Neural cell (in vitro differentiated cells): Measurements from ENCODE around the gene PDCD4. TPM values are rescaled to one million over a fixed set of nuclear protein-coding genes. Genes with fewer than 3 reads are reported as not detected.

Experiments
- H2AFZ ChIP-seq: fragments of 200-600, 300-800 bp; sonication (generic), shearing (Covaris generic); 2 replicates; pipeline ENCODE4 v1.6.0; 2014; ENCODE audit warnings: low read depth, mild to moderate bottlenecking, antibody characterized with exemption, low read length, moderate library complexity
- H3F3A ChIP-seq: fragments of 200-600 bp; shearing (Covaris generic); 2 replicates; pipeline ENCODE4 v1.6.1; 2016; ENCODE audit warnings: mild to moderate bottlenecking, moderate library complexity, mixed read lengths, antibody characterized with exemption, low read length; ENCODE audit not compliant: insufficient read depth, poor library complexity, severe bottlenecking
- H3K27ac ChIP-seq: fragments of 200-600, 300-800 bp; sonication (generic), shearing (Covaris generic); 2 replicates; pipeline ENCODE4 v1.5.1; 2014; ENCODE audit warnings: mild to moderate bottlenecking, low read length, moderate library complexity
- H3K27me3 ChIP-seq: fragments of 300-800, 200-600 bp; sonication (generic), shearing (Covaris generic); 2 replicates; pipeline ENCODE4 v1.6.0; 2014; ENCODE audit warnings: mild to moderate bottlenecking, low read depth, low read length, moderate library complexity; ENCODE audit not compliant: insufficient read depth
- H3K36me3 ChIP-seq: fragments of 300-800, 200-600 bp; sonication (generic), shearing (Covaris generic); 2 replicates; pipeline ENCODE4 v1.5.1; 2014; ENCODE audit warnings: mild to moderate bottlenecking, antibody characterized with exemption, low read length, moderate library complexity; ENCODE audit not compliant: insufficient read depth
- H3K4me2 ChIP-seq: fragments of 300-800, 200-600 bp; sonication (generic), shearing (Covaris generic); 2 replicates; pipeline ENCODE4 v1.6.0; 2014; ENCODE audit warnings: mild to moderate bottlenecking, low read length
- H3K4me3 ChIP-seq: fragments of 300-800, 200-600 bp; sonication (generic), shearing (Covaris generic); 2 replicates; pipeline ENCODE4 v1.5.1; 2014; ENCODE audit warnings: mild to moderate bottlenecking, low read length, moderate library complexity
- H3K79me2 ChIP-seq: fragments of 200-600 bp; shearing (Covaris generic); replicated peaks from 2 replicates; pipeline ENCODE4 v1.6.0; 2014; ENCODE audit warnings: mild to moderate bottlenecking, low read length, moderate library complexity; ENCODE audit not compliant: insufficient read depth
- H3K9ac ChIP-seq: fragments of 300-800, 200-600 bp; sonication (generic), shearing (Covaris generic); 2 replicates; pipeline ENCODE4 v1.6.1; 2016; ENCODE audit warnings: mild to moderate bottlenecking, low read length, mixed read lengths
- H3K9me2 ChIP-seq: fragments of 200-600 bp; shearing (Covaris generic); 2 replicates; pipeline ENCODE4 v1.6.1; 2016; ENCODE audit warnings: mild to moderate bottlenecking, low read length, mixed read lengths; ENCODE audit not compliant: insufficient read depth
- H3K9me3 ChIP-seq: fragments of 200-600, 300-800 bp; sonication (generic), shearing (Covaris generic); 2 replicates; pipeline ENCODE4 v1.6.1; 2016; ENCODE audit warnings: mild to moderate bottlenecking, mixed run types, low read length, moderate library complexity, mixed read lengths
- H4K20me1 ChIP-seq: fragments of 200-600 bp; shearing (Covaris generic); 2 replicates; pipeline ENCODE4 v1.6.1; 2016; ENCODE audit warnings: mild to moderate bottlenecking, mixed run types; ENCODE audit not compliant: insufficient read depth
- EP300 ChIP-seq: fragments of 450-650 bp; conservative IDR thresholded peaks from 2 replicates; pipeline ENCODE4 v1.6.1; 2014; ENCODE audit warnings: antibody characterized with exemption, mild to moderate bottlenecking, moderate library complexity; ENCODE audit not compliant: poor library complexity, severe bottlenecking
- EZH2 ChIP-seq: fragments of 200-600, 300-800 bp; shearing (Covaris generic), sonication (generic); IDR thresholded peaks from 2 replicates; pipeline ENCODE4 v1.6.1; 2014; ENCODE audit warnings: antibody characterized with exemption, low read length, borderline replicate concordance, mild to moderate bottlenecking; ENCODE audit not compliant: insufficient read depth, poor library complexity, severe bottlenecking
- MXI1 ChIP-seq: fragments of 450-650 bp; conservative IDR thresholded peaks from 2 replicates; pipeline ENCODE4 v1.6.1; 2014; ENCODE audit warnings: antibody characterized with exemption, mild to moderate bottlenecking; ENCODE audit not compliant: poor library complexity, severe bottlenecking
- POLR2AphosphoS5 ChIP-seq: IDR thresholded peaks from 2 replicates; pipeline ENCODE4 v1.6.1; 2012
- RAD21 ChIP-seq: fragments of 450-650 bp; conservative IDR thresholded peaks from 2 replicates; pipeline ENCODE4 v1.6.1; 2014; ENCODE audit warnings: antibody characterized with exemption, mild to moderate bottlenecking, moderate library complexity
- SMC3 ChIP-seq: fragments of 450-650 bp; conservative IDR thresholded peaks from 2 replicates; pipeline ENCODE4 v1.6.1; 2014; ENCODE audit warnings: antibody characterized with exemption, mild to moderate bottlenecking, moderate library complexity; ENCODE audit not compliant: poor library complexity
- TAF1 ChIP-seq: IDR thresholded peaks from 2 replicates; pipeline ENCODE4 v1.6.1; 2012; ENCODE audit warnings: low read depth
- polyA plus RNA-seq: library from polyadenylated mRNA; depleted of rRNA; stranded (reverse); fragments of >200 nt; gene quantifications from 2 replicates; pipeline ENCODE4 v1.2.3, GENCODE V29; 2014
- TF ChIP-seq, protein P1 (sequence below): fragments of 450-650 bp; IDR thresholded peaks from 2 replicates; pipeline ENCODE4 v1.5.1; 2014; ENCODE audit warnings: antibody characterized with exemption, mild to moderate bottlenecking, moderate library complexity; ENCODE audit not compliant: poor library complexity, severe bottlenecking
- TF ChIP-seq, protein P2 (sequence below): IDR thresholded peaks from 2 replicates; pipeline ENCODE4 v1.6.1; 2012; ENCODE audit warnings: borderline replicate concordance

PDCD4 gene
- polyA plus RNA-seq, 1 donor from 2014 or later, result 83.5 TPM

DNA sequence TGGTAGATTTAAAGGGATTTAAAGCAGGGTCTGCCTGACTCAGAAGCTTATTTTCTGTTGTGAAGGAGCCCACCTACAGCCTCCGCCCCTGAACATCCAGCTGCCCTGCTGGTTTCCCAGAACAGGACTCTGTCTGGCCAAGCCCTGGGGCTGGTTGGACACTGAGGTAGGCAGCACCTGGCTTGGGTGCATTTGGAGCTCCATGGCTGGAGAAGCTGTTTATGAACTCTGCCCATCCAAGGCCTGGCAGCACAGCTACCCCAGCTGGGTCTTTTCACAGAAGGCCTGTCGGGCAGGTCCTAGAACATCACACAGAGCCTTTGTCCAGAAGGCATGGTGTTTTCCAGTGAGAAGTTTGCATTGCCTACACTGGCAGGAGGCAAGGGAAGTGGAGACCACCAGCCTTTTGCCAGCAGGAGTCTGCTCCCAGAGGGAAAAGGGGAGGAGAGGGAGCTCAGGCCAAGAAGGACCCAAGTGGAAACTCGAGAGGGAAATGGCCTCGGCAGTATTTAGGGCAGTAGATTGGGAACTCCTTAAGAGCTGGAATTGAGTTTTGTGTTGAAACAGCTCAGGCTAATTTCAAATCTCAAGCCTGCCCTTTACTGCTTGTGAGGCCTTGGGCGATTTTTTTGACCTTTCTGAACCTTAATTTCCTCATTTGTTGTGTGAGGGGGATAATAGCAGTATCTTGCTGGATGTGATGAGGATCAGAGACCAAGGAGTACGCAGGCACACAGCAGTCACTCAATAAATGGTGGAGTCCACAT lies 12.3 kb upstream of the PDCD4 start:
- H3K36me3 ChIP-seq, result no peaks in the 10 kb centered on the region
- no peak overlapping the region for H3K4me3 ChIP-seq
- H3K9ac ChIP-seq, result no peak overlapping the region
- H3F3A ChIP-seq, result no peaks in the 10 kb centered on the region
- no peaks in the 10 kb centered on the region for H3K27me3 ChIP-seq
- no peaks in the 10 kb centered on the region for H3K79me2 ChIP-seq
- H4K20me1 ChIP-seq, result no peaks in the 10 kb centered on the region
- no peak overlapping the region for H3K4me2 ChIP-seq
- TF ChIP-seq, protein P1, sequence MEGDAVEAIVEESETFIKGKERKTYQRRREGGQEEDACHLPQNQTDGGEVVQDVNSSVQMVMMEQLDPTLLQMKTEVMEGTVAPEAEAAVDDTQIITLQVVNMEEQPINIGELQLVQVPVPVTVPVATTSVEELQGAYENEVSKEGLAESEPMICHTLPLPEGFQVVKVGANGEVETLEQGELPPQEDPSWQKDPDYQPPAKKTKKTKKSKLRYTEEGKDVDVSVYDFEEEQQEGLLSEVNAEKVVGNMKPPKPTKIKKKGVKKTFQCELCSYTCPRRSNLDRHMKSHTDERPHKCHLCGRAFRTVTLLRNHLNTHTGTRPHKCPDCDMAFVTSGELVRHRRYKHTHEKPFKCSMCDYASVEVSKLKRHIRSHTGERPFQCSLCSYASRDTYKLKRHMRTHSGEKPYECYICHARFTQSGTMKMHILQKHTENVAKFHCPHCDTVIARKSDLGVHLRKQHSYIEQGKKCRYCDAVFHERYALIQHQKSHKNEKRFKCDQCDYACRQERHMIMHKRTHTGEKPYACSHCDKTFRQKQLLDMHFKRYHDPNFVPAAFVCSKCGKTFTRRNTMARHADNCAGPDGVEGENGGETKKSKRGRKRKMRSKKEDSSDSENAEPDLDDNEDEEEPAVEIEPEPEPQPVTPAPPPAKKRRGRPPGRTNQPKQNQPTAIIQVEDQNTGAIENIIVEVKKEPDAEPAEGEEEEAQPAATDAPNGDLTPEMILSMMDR, result no peak
- TF ChIP-seq TAF1 (no peak), EP300 (no peak), SMC3 (no peak), RAD21 (no peak), EZH2 (no peak), MXI1 (no peak), POLR2AphosphoS5 (no peak)
- TF ChIP-seq, protein P2, sequence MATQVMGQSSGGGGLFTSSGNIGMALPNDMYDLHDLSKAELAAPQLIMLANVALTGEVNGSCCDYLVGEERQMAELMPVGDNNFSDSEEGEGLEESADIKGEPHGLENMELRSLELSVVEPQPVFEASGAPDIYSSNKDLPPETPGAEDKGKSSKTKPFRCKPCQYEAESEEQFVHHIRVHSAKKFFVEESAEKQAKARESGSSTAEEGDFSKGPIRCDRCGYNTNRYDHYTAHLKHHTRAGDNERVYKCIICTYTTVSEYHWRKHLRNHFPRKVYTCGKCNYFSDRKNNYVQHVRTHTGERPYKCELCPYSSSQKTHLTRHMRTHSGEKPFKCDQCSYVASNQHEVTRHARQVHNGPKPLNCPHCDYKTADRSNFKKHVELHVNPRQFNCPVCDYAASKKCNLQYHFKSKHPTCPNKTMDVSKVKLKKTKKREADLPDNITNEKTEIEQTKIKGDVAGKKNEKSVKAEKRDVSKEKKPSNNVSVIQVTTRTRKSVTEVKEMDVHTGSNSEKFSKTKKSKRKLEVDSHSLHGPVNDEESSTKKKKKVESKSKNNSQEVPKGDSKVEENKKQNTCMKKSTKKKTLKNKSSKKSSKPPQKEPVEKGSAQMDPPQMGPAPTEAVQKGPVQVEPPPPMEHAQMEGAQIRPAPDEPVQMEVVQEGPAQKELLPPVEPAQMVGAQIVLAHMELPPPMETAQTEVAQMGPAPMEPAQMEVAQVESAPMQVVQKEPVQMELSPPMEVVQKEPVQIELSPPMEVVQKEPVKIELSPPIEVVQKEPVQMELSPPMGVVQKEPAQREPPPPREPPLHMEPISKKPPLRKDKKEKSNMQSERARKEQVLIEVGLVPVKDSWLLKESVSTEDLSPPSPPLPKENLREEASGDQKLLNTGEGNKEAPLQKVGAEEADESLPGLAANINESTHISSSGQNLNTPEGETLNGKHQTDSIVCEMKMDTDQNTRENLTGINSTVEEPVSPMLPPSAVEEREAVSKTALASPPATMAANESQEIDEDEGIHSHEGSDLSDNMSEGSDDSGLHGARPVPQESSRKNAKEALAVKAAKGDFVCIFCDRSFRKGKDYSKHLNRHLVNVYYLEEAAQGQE, result no peak
- H3K9me3 ChIP-seq, result no peaks in the 10 kb centered on the region
- H2AFZ ChIP-seq, result no peak overlapping the region
- no peak overlapping the region for H3K27ac ChIP-seq
- no peaks in the 10 kb centered on the region for H3K9me2 ChIP-seq

- no peak overlapping the region for H3K27ac ChIP-seq
- no peaks in the 10 kb centered on the region for H3K9me2 ChIP-seq
- H3K4me3 ChIP-seq, result no peak overlapping the region
- H3K79me2 ChIP-seq, result no peaks in the 10 kb centered on the region
- H3F3A ChIP-seq, result no peaks in the 10 kb centered on the region
- H4K20me1 ChIP-seq, result no peaks in the 10 kb centered on the region
- H2AFZ ChIP-seq, result no peak overlapping the region
- no peaks in the 10 kb centered on the region for H3K9me3 ChIP-seq
- no peaks in the 10 kb centered on the region for H3K36me3 ChIP-seq
- no peak overlapping the region for H3K4me2 ChIP-seq
- no peaks in the 10 kb centered on the region for H3K27me3 ChIP-seq
- H3K9ac ChIP-seq, result no peak overlapping the region
- TF ChIP-seq RAD21 (no peak), EP300 (no peak), POLR2AphosphoS5 (no peak), TAF1 (no peak)
- TF ChIP-seq, protein P2, result no peak
These were observed 11.8 kb upstream of the PDCD4 start for GRCh38 chr10:110859973-110860376.
